NCI-H1048 (cell line): ENCODE data around the gene OCIAD1.
A peak's percentile ranks its signal among the peaks of the same experiment; 100 is the strongest.

Experiments
- DNase-seq: peaks from one replicate; lab custom pipeline; 2025; lab: John Stamatoyannopoulos, UW

The OCIAD1 gene

DNA sequence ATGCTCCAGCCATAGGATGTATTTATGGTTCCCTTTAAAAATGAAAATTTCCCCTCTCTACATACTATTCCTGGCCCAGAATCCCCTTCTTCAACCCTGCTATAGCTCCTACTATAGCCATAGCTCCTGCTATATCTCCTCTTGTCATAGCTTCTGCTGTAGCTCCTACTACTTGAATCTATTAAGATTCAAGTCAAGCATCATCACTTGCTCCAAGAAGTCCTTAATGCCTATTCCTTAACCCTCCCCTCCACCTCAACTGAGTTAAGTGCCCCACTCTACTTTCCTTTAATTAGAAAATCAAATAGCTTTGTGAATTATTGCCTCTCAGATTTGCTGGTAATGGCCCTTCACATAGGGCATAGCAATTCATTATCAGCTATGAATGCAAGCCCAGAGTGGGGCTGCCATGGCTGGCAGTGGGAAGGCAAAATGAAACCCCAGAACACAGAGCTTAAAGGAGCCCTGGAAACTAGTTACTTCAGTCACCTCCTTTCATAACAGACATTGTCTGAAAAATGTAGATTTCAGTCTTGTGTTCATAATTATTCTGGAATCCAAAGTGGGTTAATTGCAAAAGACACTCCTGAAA lies 60.2 kb downstream of the OCIAD1 start:
- DNase-seq = no peak

DNA sequence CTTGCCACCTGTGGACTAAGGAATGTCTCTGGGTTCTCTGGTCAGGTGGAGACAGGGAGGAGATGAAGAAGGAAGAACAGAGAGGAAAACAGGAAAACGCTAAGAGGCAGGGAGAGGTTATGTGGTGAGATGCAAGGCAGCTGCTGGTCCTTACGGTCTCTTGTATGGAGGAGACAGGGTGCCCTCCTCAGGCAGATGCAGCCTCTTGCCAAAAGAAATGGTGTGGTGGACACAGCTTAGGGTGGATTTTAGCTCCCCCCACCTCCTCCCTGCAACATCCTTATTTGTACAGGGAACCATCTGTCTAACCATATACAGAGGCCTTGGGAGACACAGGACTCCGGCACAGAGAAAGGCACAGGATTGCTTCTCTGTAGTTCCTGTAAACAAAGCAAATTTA lies 66.0 kb downstream of the OCIAD1 start:
- no peak for DNase-seq

DNA sequence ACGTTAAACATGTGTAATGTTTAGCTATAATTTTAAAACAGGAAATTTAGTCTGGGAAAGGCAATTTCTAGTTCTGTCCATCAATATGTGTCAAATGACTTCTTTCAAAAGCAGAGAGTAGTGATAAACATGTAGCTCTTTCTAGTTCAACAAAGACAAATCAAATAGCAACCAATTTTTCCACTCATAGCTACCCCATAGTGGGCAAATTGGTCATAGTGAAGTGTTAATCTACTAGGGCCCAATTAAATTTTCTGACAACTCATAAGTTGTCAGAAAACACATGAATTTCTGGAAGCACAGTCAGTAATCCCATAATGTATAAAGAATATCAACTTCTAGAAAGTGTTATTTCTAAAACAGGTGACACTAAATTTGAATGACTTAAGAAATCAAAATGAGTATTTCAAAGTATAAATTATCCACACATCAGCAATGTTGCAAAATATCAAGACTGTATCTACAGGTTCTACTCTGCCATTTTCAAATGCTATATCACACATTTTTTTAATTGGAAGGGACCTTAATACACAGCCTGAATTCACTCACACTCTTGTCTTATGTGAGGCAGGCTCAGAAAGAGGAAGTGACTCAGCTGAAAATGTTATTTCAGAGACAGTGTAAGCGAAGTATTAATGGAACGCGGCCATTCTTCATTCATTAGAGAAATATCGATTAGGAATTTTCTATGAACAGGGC lies 68.0 kb downstream of the OCIAD1 start:
- DNase-seq = no peak

DNA sequence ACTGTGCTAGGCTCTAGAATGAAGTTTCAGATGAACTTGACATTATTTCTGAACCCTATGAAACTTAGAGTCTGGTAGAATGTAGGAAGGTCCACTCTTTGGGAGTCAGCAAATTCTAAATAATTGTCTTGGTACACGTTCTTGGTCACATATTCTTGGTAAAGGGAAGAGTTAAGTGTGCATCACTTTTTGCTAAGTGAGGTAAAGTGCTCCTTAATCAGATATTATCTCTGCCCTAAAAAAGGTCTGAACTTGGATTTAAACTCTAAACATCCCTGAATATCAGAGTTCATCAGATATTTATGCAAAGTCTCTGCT lies 68.5 kb downstream of the OCIAD1 start:
- DNase-seq = no peak

DNA sequence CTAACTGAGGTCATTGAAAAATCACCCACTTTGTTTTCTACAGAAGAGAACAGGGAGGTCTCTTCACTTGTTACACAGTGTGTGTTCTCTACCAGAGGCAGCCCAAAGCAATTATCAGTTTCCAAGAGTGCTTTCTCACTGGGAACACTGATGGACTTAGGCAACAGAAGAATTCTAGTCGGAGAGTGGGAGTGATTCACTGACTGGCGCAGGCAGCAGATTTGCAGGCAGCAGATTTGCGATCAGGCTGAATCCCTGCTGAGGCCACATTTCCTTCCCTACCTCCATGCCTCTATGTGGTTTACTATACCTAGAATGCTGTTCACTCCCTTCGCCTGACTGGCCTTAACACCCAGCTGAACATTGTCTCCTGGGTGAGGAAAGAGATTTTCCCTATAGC lies 69.1 kb downstream of the OCIAD1 start:
- DNase-seq = no peak

DNA sequence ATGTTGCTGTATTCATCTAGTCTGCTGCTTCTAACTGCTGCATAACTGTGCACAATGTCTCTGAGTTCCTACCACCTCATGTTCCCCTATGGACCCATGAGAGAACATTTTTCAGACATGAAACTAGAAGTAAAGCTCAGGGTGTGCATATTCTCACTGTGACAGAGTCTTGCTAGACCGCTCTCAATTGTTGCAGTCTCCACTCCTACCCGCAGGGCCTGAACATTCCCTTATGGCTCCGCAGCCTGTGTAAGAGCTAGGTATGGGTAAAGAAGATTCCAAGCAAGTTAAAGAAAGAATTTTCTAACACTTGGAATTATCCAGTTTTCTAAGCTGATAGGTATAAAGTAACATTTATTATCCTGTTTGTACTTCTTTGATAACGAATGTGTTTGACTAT lies 70.3 kb downstream of the OCIAD1 start:
- no peak for DNase-seq

DNA sequence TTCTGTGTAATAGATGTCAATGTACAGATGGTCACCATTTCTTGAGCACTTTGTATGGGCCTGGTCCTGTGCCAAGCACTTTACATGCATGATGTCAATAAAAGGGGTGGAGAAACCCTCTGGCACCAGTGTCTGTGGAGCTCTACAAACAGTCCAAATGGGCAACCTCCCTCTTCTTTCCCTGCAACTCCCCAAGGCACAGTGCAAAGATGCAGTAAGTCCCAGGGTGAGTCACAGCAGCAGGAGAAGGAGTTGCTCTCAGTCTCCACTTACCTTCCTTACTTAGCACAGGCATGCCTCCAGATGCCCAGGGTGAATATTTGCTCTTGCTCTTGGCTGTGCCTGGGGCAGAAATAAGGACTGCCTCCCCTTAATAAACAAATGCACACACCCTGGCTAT lies 71.4 kb downstream of the OCIAD1 start:
- no peak for DNase-seq

DNA sequence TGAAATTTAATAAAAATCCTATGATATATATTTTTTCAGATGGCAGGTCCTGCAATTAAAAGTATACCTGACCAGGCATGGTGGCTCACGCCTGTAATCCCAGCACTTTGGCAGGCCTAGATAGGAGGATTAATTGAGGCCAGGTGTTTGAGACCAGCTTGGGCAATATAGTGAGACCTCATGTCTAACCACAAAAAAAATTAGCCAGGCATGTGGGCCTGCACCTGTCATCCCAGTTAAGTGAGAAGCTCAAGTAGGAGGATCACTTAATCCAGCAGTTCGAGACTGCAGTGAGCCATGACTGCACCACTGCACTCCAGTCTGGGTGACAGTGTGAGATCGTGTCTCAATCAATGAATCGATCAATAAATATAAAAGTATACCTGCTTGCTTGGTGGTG lies 73.2 kb downstream of the OCIAD1 start:
- no peak for DNase-seq

DNA sequence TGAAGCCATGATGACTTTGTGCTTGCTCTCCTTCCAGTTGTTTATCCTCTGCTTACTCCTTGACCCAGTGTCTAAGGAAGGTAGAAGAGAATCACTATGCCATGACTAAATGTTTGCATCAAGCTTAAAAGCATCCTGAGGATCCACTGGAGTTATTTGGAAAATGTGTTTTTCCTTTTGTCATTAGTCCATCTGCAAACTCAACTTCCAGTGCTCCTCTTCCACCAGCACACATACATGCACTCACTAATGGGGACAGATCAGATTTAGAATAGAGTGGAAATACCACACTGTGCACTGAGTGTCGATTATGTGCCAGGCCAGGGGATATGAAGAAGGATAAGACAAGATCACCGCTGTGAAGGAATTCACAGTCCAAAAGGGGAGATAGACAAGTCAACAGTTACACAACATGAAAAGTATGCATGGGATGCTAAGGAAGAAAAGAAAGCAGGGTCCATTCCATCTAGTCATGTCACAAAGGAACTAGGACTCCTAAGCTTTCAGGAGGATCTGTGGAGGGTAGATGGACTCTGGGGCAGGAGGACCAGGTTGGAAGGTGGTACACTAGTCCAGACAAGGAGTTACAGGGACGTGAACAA lies 73.8 kb downstream of the OCIAD1 start:
- no peak for DNase-seq

DNA sequence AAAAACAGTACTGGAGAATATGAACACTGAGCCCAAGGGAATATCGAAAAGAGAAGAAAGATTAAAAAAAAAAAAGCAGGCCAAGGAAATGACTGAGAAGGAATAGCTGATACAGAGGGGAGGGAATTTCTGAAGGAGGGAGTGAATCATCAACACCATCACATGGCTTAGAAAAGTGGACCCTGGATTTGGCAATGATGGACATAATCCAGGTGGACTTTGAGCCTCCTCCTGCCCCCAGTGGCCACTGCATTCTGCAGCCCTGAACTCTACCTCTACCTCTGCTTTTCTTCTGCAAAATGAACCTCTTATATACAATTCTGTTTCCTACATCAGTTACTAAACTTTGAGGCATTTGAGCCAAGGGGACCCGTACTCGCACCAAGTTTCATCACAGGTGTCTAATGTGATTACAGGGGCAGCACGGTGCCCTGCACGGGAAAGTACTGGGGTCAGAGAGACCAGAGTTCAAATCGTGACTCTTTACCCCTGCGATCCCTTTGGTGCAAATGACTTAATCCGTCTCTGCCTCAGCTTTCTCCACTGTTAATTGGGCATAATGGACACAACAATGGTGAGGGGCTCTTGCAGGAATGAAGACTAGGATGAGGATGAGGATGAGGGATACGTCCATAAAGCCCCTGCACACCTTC lies 74.6 kb downstream of the OCIAD1 start:
- DNase-seq = no peak

DNA sequence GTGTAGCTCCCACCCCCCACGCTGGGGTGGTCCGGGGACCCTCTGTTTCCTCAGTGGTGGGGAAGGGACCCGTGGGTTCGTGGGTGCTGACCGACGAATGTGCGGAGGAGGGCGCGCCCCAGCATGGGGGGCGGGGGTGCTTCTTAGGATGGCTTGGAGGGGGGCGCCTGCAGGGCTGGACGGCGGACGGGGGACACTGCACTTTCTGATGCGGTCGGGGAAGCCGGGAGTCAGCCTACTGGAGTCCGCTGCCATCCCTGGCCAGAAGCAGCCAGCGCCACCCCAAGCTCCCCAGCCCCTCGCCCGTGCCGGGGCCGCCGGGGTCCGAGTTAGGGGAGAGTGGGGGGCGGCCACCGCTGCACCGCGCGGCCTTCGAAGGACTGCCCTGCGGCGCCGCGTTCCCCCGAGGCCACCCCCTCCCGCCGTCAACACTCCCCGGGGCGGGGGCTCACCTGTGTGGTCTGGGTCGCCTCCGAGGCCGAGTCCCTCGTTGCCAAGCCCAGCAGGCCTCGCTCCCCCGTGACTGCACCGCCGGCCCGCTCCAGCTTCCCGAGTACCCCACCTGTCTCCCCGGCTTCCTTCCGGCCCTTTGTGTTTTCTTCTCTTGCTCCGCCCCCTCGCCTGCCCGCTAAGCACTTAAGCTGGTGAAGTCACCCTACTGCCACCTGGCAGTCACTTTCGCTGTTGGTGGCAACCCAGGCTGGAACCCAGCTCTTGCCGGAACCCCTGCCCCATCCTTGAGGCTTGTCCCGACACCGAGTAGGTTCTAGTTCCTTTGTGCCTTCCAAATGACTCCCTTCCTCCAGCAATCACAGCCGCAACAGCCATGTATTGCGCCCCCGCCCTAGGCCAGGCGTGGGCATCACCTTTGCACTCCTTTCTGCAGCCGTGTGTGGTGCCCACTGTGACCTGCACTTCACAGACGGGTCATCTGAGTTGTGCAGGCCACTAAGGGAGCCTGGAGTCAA lies 75.6 kb downstream of the OCIAD1 start, which contains the start of gene OCIAD2:
Gene OCIAD2, minus strand, starts transcription at position 569 of the 968 bp plus-strand sequence. CDS start 2,225 bp downstream, outside the sequence.
- DNase-seq = peak; percentile 75

DNA sequence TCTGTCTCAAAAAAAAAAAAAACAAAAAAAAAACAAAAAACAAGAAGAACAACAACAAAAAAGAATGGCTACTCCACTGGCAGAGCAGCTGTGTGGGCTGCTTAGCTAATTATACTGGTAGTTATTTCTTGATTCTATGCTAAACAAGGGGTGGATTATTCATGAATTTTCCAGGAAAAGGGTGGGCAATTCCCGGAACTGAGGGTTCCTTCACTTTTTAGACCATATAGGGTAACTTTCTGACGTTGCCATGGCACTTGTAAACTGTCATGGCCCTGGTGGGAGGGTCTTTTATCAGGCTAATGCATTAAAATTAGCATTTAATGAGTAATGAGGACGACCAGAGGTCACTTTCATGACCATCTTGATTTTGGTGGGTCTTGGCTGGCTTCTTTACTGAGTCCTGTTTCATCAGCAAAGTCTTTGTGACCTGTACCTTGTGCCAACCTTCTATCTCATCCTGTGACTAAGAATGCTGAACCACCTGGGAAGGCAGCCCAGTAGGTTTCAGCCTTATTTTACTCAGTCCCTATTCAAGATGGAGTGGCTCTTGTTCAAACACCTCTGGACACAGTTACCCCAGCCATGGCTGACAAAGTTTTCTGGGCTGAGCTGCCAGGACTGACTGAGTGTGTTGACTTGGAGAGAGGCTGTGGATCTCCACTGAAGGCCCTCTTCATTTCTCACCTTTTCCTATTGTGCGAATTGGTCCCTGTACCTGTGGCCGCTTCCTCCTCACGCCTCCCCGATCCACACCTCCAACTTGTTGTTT lies 77.0 kb downstream of the OCIAD1 start:
- no peak for DNase-seq

DNA sequence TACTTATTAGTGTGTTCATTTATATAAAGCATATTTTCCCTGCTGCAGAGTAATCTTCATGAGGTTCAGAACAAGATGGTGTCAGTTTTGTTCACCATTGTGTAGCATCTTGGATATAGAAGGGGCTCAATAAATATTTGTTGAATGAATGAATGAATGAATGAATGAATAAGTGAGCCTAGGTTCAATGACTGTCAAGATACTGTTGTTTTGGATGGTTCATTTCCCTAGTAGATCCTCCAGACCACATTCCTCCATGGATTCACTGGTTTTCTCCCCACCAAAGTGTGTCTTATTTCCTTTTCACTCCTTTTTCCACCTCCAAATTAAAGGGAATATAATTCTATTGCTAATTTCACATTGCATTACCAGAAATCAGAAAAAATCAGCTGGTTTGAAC lies 77.8 kb downstream of the OCIAD1 start:
- no peak for DNase-seq

DNA sequence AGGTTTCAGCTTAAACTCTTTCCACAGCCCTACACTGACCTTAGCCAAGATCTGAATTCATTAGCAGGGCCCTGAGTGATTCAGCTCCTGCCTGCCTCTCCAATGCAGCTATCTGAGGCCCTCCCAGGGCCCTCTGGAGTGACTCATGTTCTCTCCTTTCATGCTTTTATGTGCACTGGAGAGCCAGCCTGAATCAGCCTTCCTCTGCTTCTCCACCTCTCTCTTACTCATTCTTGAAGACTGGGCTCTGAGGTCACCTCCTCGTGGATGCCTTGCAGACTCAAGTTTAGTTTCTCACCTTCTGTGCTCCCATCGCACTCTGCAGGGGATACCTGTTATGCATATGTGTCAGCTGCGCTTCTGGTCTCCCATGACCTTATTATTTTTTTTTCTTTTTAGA lies 78.8 kb downstream of the OCIAD1 start:
- DNase-seq = no peak

DNA sequence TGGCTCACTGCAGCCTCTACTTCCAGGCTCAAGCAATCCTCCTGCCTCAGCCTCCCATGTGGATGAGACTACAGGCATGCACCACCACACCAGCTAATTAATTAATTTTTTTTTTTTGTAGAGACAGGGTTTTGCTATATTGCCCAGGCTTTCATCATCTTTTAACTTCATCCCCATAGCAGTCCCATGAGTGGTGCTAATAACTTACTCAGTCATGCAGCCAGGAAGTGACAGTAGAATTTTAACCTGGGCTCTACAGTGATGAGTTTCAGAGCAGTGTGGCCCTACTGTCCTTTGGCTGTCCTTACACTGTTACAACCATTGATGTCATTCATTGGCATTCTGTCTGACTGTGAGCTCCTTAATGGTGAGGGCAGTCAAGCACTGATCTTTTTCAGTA lies 79.6 kb downstream of the OCIAD1 start:
- DNase-seq = no peak
